ENCODE data around the gene ALCAM. TPM values are rescaled to one million over a fixed set of nuclear protein-coding genes. Genes with fewer than 3 reads are reported as not detected.
A peak's percentile ranks its signal among the peaks of the same experiment; 100 is the strongest.

ALCAM gene
- total and polyA plus RNA-seq, 2 donors (not counting 1 experiment from before 2014, with no cell fraction given) = 168 to 188 TPM

DNA sequence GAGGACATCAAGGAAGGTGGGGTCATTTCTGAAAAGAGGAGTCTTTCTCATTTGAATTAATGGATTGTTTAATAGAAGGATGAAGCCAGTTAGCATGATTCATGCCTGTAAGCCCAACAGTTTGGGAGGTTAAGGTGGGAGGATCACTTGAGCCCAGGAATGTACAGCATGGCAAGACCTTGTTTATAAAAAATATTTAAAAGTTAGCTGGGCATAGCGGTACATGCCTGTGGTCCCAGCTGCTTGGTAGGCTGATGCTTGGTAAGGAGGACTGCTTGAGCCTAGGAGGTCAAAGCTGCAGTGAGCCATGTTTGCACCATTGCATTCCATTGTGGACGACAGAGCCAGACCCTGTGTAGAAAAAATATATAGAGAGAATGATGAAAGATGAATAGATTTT is 165.5 kb downstream of the ALCAM start:
- TF ChIP-seq, protein P1, sequence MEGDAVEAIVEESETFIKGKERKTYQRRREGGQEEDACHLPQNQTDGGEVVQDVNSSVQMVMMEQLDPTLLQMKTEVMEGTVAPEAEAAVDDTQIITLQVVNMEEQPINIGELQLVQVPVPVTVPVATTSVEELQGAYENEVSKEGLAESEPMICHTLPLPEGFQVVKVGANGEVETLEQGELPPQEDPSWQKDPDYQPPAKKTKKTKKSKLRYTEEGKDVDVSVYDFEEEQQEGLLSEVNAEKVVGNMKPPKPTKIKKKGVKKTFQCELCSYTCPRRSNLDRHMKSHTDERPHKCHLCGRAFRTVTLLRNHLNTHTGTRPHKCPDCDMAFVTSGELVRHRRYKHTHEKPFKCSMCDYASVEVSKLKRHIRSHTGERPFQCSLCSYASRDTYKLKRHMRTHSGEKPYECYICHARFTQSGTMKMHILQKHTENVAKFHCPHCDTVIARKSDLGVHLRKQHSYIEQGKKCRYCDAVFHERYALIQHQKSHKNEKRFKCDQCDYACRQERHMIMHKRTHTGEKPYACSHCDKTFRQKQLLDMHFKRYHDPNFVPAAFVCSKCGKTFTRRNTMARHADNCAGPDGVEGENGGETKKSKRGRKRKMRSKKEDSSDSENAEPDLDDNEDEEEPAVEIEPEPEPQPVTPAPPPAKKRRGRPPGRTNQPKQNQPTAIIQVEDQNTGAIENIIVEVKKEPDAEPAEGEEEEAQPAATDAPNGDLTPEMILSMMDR (conservative IDR thresholded peaks at IDR 0.05 in 1 of 2, IDR thresholded peaks at IDR 0.05 in 1 of 2; ENCODE audit: low read depth in 1 of 2, low read length in 2 of 2) = no peak
- TF ChIP-seq EZH2 (IDR thresholded peaks at IDR 0.05; ENCODE audit: low read length, missing control alignments) = no peak
- no peaks in the 10 kb centered on the region for H3K9me3 ChIP-seq (ENCODE audit: control insufficient read depth, insufficient read depth, low read depth, low read length)
- no peak overlapping the region for H3K4me2 ChIP-seq (ENCODE audit: extremely low read depth, insufficient read depth, low read length)
- H4K20me1 ChIP-seq (ENCODE audit: control insufficient read depth, extremely low read depth, insufficient read depth, low read length) = no peaks in the 10 kb centered on the region
- H3K9ac ChIP-seq (ENCODE audit: insufficient read depth, low read length) = no peak overlapping the region
- H2AFZ ChIP-seq (ENCODE audit: low read length) = no peak overlapping the region
- H3K4me3 ChIP-seq (replicated peaks in 1 of 4; ENCODE audit: control extremely low read depth in 1 of 4, insufficient read depth in 1 of 4, low read depth in 3 of 4, low read length in 4 of 4) = no peak overlapping the region
- no peaks in the 10 kb centered on the region for H3K36me3 ChIP-seq (ENCODE audit: control insufficient read depth, insufficient read depth, low read length)
- H3K27me3 ChIP-seq (ENCODE audit: control insufficient read depth, insufficient read depth, low read length) = no peaks in the 10 kb centered on the region
- no peaks in the 10 kb centered on the region for H3K4me1 ChIP-seq (ENCODE audit: control insufficient read depth, extremely low read depth, insufficient read depth, low read length)
- H3K79me2 ChIP-seq (ENCODE audit: control insufficient read depth, insufficient read depth, low read length) = no peaks in the 10 kb centered on the region
- DNase-seq (ENCODE audit: low read depth in 2 of 2) = no peak
- no peak overlapping the region for H3K27ac ChIP-seq (ENCODE audit: insufficient read depth, low read length)

DNA sequence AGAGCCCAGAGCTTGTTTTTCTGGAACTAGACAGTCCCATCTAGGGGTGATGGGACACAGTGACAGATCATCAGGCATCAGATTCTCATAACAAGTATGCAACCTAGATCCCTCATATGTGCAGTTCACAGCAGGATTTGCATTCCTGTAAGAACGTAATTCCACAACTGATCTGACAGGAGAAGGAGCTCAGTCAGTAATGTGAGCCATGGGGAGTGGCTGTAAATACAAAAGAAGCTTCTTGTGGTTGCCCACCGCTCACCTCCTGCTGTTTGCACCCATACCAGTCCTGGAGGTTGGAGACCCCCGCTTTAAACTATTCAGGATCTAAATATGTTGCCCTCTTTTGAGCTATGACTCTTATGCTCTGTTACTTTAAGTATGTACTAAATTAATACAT is 167.3 kb downstream of the ALCAM start:
- TF ChIP-seq, protein P1 (conservative IDR thresholded peaks at IDR 0.05 in 1 of 2, IDR thresholded peaks at IDR 0.05 in 1 of 2; ENCODE audit: low read depth in 1 of 2, low read length in 2 of 2) = no peak
- TF ChIP-seq EZH2 (IDR thresholded peaks at IDR 0.05; ENCODE audit: low read length, missing control alignments) = no peak
- no peaks in the 10 kb centered on the region for H4K20me1 ChIP-seq (ENCODE audit: control insufficient read depth, extremely low read depth, insufficient read depth, low read length)
- H3K9ac ChIP-seq (ENCODE audit: insufficient read depth, low read length) = no peak overlapping the region
- no peaks in the 10 kb centered on the region for H3K79me2 ChIP-seq (ENCODE audit: control insufficient read depth, insufficient read depth, low read length)
- H3K4me2 ChIP-seq (ENCODE audit: extremely low read depth, insufficient read depth, low read length) = no peak overlapping the region
- peak in 1 of 2 donors; percentile 69 for DNase-seq (ENCODE audit: low read depth in 2 of 2)
- no peak overlapping the region for H3K27ac ChIP-seq (ENCODE audit: insufficient read depth, low read length)
- no peaks in the 10 kb centered on the region for H3K27me3 ChIP-seq (ENCODE audit: control insufficient read depth, insufficient read depth, low read length)
- no peaks in the 10 kb centered on the region for H3K4me1 ChIP-seq (ENCODE audit: control insufficient read depth, extremely low read depth, insufficient read depth, low read length)
- H3K4me3 ChIP-seq (replicated peaks in 1 of 4; ENCODE audit: control extremely low read depth in 1 of 4, insufficient read depth in 1 of 4, low read depth in 3 of 4, low read length in 4 of 4) = no peak overlapping the region
- H2AFZ ChIP-seq (ENCODE audit: low read length) = no peak overlapping the region
- no peaks in the 10 kb centered on the region for H3K9me3 ChIP-seq (ENCODE audit: control insufficient read depth, insufficient read depth, low read depth, low read length)
- H3K36me3 ChIP-seq (ENCODE audit: control insufficient read depth, insufficient read depth, low read length) = no peaks in the 10 kb centered on the region

DNA sequence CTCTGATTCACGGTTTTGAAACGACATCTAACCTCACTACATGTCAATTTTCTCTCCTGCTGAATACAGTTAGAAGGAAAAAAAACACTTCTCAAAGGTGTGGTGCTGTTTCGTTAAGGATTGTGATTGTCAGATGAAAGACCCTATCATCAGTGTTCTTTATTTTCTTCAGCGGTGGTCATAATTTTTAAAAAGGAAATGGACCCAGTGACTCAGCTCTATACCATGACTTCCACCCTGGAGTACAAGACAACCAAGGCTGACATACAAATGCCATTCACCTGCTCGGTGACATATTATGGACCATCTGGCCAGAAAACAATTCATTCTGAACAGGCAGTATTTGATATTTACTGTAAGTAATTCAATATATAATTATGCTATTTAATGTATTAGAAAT is 167.8 kb downstream of the ALCAM start:
- no peaks in the 10 kb centered on the region for H3K27me3 ChIP-seq (ENCODE audit: control insufficient read depth, insufficient read depth, low read length)
- no peak overlapping the region for H2AFZ ChIP-seq (ENCODE audit: low read length)
- H3K9me3 ChIP-seq (ENCODE audit: control insufficient read depth, insufficient read depth, low read depth, low read length) = no peaks in the 10 kb centered on the region
- H3K9ac ChIP-seq (ENCODE audit: insufficient read depth, low read length) = no peak overlapping the region
- H3K79me2 ChIP-seq (ENCODE audit: control insufficient read depth, insufficient read depth, low read length) = no peaks in the 10 kb centered on the region
- TF ChIP-seq EZH2 (IDR thresholded peaks at IDR 0.05; ENCODE audit: low read length, missing control alignments) = no peak
- TF ChIP-seq, protein P1 (conservative IDR thresholded peaks at IDR 0.05 in 1 of 2, IDR thresholded peaks at IDR 0.05 in 1 of 2; ENCODE audit: low read depth in 1 of 2, low read length in 2 of 2) = no peak
- H3K27ac ChIP-seq (ENCODE audit: insufficient read depth, low read length) = no peak overlapping the region
- H3K4me3 ChIP-seq (replicated peaks in 1 of 4; ENCODE audit: control extremely low read depth in 1 of 4, insufficient read depth in 1 of 4, low read depth in 3 of 4, low read length in 4 of 4) = no peak overlapping the region
- no peak for DNase-seq (ENCODE audit: low read depth in 2 of 2)
- no peaks in the 10 kb centered on the region for H4K20me1 ChIP-seq (ENCODE audit: control insufficient read depth, extremely low read depth, insufficient read depth, low read length)
- H3K4me2 ChIP-seq (ENCODE audit: extremely low read depth, insufficient read depth, low read length) = no peak overlapping the region
- H3K36me3 ChIP-seq (ENCODE audit: control insufficient read depth, insufficient read depth, low read length) = no peaks in the 10 kb centered on the region
- no peaks in the 10 kb centered on the region for H3K4me1 ChIP-seq (ENCODE audit: control insufficient read depth, extremely low read depth, insufficient read depth, low read length)
